Measurements from ENCODE around the gene ZNF236.
"Not testable (repeated sequence)": the region's sequence is repeated elsewhere in the genome, so short reads cannot be mapped to it uniquely, and the experiment has no call there.

ZNF236 gene

GRCh38 chr18:76988827-76989646 lies 166.7 kb downstream of the ZNF236 start:
- H3K4me2 ChIP-seq (ENCODE audit: low read length), result peak overlapping the region; percentile 98
- H4K20me1 ChIP-seq (ENCODE audit: insufficient read depth, low read length), result peaks cover 8% of the 10 kb centered on the region; the same call in 1 of the 2 replicates
- H3K9ac ChIP-seq (ENCODE audit: low read length), result peak overlapping the region; percentile 35
- peak overlapping the region; percentile 29 for H3K27ac ChIP-seq (ENCODE audit: low read length)
- H3K36me3 ChIP-seq (replicated peaks; ENCODE audit: low read depth, low read length), result no peaks in the 10 kb centered on the region
- peaks cover 38% of the 10 kb centered on the region for H3K4me1 ChIP-seq (ENCODE audit: low read length)
- TF ChIP-seq CTCF (IDR thresholded peaks at IDR 0.05; ENCODE audit: low read depth, low read length) (0 out of 2 replicates have a peak, but pooled peaks have one; percentile 11), EZH2phosphoT487 (IDR thresholded peaks at IDR 0.05; ENCODE audit: low read depth) (peak; percentile 70; the same call in 1 of the 2 replicates)
- peak overlapping the region; percentile 75 for H3K4me3 ChIP-seq (ENCODE audit: low read length)
- H3K27me3 ChIP-seq (ENCODE audit: low read depth, low read length), result peaks cover 48% of the 10 kb centered on the region
- H3K9me3 ChIP-seq (ENCODE audit: insufficient read depth, low read length), result no peaks in the 10 kb centered on the region
- 0 out of 2 replicates have a peak overlapping the region, but pooled peaks have one; percentile 16 for H2AFZ ChIP-seq (ENCODE audit: low read depth, low read length)
- no peaks in the 10 kb centered on the region for H3K79me2 ChIP-seq (ENCODE audit: low read length)

GRCh38 chr18:76989647-76990190 lies 167.4 kb downstream of the ZNF236 start:
- H3K4me2 ChIP-seq (ENCODE audit: low read length), result peak overlapping the region; percentile 98
- peak overlapping the region; percentile 18; the same call in 1 of the 2 replicates for H3K9ac ChIP-seq (ENCODE audit: low read length)
- peak overlapping the region; percentile 29 for H3K27ac ChIP-seq (ENCODE audit: low read length)
- no peak; the same call in 1 of the 2 replicates for TF ChIP-seq CTCF (IDR thresholded peaks at IDR 0.05; ENCODE audit: low read depth, low read length)
- no peak for TF ChIP-seq EZH2phosphoT487 (IDR thresholded peaks at IDR 0.05; ENCODE audit: low read depth)
- peaks cover 38% of the 10 kb centered on the region for H3K4me1 ChIP-seq (ENCODE audit: low read length)
- H3K27me3 ChIP-seq (ENCODE audit: low read depth, low read length), result peaks cover 55% of the 10 kb centered on the region
- no peaks in the 10 kb centered on the region for H3K9me3 ChIP-seq (ENCODE audit: insufficient read depth, low read length)
- H2AFZ ChIP-seq (ENCODE audit: low read depth, low read length), result no peak overlapping the region
- H3K4me3 ChIP-seq (ENCODE audit: low read length), result peak overlapping the region; percentile 75
- no peaks in the 10 kb centered on the region for H3K79me2 ChIP-seq (ENCODE audit: low read length)
- peaks cover 8% of the 10 kb centered on the region; the same call in 1 of the 2 replicates for H4K20me1 ChIP-seq (ENCODE audit: insufficient read depth, low read length)
- no peaks in the 10 kb centered on the region for H3K36me3 ChIP-seq (replicated peaks; ENCODE audit: low read depth, low read length)

- H4K20me1 ChIP-seq (ENCODE audit: insufficient read depth, low read length); H3K9ac ChIP-seq (ENCODE audit: low read length); H2AFZ ChIP-seq (ENCODE audit: low read depth, low read length); H3K79me2 ChIP-seq (ENCODE audit: low read length); H3K9me3 ChIP-seq (ENCODE audit: insufficient read depth, low read length); H3K36me3 ChIP-seq (replicated peaks; ENCODE audit: low read depth, low read length); H3K27ac ChIP-seq (ENCODE audit: low read length): not testable (repeated sequence)
- peak overlapping the region; percentile 75 for H3K4me3 ChIP-seq (ENCODE audit: low read length)
- peaks cover 38% of the 10 kb centered on the region for H3K4me1 ChIP-seq (ENCODE audit: low read length)
- H3K4me2 ChIP-seq (ENCODE audit: low read length), result peak overlapping the region; percentile 98
- H3K27me3 ChIP-seq (ENCODE audit: low read depth, low read length), result peaks cover 61% of the 10 kb centered on the region
Measured at GRCh38 chr18:76990343-76991020, 168.1 kb downstream of the ZNF236 start.

- peaks cover 38% of the 10 kb centered on the region for H3K4me1 ChIP-seq (ENCODE audit: low read length)
- H3K9me3 ChIP-seq (ENCODE audit: insufficient read depth, low read length), result no peaks in the 10 kb centered on the region
- peaks cover 8% of the 10 kb centered on the region; the same call in 1 of the 2 replicates for H4K20me1 ChIP-seq (ENCODE audit: insufficient read depth, low read length)
- peak overlapping the region; percentile 98 for H3K4me2 ChIP-seq (ENCODE audit: low read length)
- H3K79me2 ChIP-seq (ENCODE audit: low read length), result no peaks in the 10 kb centered on the region
- peaks cover 66% of the 10 kb centered on the region for H3K27me3 ChIP-seq (ENCODE audit: low read depth, low read length)
- H2AFZ ChIP-seq (ENCODE audit: low read depth, low read length), result no peak overlapping the region
- H3K9ac ChIP-seq (ENCODE audit: low read length), result no peak overlapping the region
- H3K4me3 ChIP-seq (ENCODE audit: low read length), result peak overlapping the region; percentile 75
- TF ChIP-seq EZH2phosphoT487 (IDR thresholded peaks at IDR 0.05; ENCODE audit: low read depth), result no peak
- no peak for TF ChIP-seq CTCF (IDR thresholded peaks at IDR 0.05; ENCODE audit: low read depth, low read length)
- H3K27ac ChIP-seq (ENCODE audit: low read length), result no peak overlapping the region
- H3K36me3 ChIP-seq (replicated peaks; ENCODE audit: low read depth, low read length), result no peaks in the 10 kb centered on the region
Measured at GRCh38 chr18:76991021-76991688, 168.8 kb downstream of the ZNF236 start.
